GM21515 (cell line): Measurements from ENCODE around the gene ARAP1.

ENCODE experiments used
- ATAC-seq: cut with Tn5 transposase; IDR thresholded peaks from one replicate; pipeline ENCODE4 v1.9.1; 2021; ENCODE audit not compliant: unreplicated experiment

The ARAP1 gene

DNA sequence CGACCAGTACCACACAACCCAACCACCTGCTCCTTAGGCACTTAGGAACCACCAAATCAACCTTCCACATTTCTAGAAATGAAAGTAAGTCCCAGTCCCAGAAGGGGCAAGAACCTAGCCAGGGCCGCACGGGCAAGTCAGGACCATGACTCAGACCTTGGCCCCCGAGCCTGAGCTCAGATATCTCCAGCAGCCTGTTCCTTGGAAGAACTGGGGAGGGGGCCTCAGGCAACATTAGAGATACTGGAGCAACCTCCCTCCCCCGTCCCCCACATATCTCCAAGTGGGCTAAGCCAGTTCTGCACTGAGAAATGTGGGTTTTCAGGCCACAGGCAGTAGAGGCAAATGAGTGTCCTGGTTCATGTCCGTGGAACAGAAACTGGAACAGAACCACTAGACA lies 7.7 kb downstream of the ARAP1 start:
- no peak for ATAC-seq

GRCh38 chr11:72743321-72744221 lies 8.6 kb downstream of the ARAP1 start:
- ATAC-seq, result peak; percentile 40

DNA sequence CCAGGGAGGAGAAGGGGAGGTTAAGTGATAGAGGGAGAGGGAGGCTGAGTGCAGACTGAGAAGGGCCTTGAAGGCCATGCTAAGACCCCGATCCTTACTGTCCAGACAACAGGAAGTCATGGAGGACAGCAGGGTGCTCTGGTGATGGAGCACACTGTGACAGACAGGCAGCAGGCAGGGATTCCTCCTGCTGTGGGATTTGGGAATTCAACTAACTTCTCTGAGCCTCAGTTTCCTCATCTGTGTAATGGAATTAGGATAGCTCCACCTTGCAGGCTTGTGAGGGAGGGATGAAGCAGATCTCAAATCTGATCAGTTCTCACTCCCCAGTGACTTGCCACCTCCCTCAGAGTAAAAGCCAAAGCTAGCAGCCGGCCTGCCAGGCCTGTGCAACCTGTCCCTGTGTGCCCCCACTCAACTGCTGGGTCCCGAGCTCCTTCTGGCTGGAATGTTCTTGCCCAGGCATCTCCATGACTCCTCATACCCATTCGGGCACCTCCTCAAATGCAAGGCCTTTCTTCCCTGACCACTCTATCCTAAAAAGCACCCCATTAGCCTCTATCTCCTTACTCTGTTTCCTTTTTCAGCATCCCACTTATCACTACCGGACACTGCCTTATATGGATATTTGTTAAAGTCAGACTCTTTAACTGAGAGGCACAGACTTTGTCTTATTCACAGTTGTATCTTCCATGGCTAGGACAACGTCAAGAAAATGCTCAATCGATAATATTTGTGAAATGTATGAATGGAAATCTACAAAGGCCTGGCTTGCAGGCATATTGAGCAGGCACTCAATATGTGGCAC lies 9.5 kb downstream of the ARAP1 start:
- ATAC-seq, result no peak

DNA sequence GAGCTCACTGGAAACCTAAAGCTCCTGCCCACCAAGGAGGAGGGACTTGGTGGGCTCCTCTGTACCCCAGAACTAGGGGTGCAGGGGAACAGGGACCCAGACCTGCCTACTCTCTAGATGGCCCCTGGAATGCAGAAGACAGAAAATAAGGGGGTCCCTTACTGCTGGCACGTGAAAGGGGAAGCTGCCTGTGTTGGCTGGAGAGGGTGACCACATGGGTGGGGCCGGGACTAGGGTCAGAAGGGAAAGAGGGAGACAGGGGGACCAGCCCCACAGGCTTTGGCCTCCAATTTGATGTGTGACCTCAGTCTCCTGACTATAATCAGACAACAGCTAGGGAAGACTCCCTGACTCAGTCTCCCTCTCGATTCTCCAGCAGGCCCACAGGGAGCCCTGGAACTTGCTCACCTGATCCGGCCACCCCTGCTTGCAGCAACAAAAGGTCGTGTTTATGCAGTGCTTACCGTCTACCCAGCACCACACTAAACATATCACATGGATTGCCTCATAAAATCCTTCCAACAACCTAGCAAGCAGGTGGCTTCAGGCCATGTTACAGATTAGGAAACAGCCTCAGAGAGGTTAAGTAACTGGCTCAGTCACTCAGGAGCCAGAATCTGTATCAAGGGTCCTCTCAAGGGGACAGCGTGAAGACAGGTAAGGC lies 10.2 kb downstream of the ARAP1 start:
- ATAC-seq, result no peak

DNA sequence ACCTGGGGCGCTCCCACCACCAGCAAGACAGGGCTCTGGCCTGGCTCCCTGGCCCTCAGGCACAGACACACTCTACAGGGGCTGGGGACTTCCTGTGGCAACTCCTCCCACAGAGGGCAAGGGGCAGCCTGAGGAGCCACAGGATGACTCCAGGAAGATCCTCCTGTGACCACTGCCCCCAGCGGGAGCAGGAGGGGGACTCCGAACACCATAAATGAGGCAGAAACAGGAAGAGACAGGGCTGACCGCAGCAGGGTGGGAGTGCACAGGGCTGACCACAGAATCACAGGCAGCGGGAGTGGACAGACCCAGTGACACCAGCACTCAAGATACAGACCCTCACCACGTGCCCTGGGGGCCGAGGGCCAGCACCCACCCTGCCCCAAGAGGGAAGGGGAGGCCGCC lies 10.8 kb downstream of the ARAP1 start:
- no peak for ATAC-seq

DNA sequence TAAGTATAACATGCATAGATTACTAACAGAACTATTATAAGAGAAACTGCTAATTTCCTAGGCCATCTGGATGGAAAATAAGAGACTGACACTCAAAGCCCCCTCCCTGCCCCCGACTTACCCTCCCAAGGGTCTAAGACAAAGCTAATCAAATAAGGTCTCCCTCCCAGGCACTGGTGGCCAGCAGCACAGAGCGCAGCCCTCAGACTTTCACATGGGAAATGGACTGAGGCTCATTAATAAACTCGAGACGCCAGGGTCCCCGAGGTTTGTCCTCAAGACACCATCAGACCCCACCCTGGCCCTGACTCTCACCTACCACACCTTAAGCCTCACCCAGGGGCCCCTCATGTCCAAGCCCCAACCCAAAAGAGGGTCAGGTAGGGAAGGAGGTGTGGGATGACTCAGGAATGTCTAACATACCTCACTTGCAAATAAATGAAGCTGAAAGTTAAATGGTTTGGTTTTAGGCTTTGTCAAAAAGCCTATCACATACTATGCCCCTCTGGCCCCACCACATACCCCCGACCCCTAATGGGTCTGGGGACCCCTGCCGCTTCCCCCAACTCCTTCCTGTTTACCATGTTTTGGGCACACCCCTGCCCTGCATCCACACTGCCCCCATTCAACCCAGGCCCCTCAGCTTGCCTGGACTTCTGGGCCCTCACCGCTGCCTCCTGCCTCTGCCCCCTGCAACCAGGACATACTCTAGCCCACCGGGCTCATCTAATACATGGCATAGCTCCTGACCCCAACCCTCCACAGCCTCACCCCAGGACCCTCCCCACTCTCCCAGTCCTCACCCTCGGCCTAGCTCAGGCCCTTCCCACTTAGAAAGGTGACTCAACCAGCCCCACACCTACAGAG lies 11.4 kb downstream of the ARAP1 start:
- ATAC-seq, result no peak

DNA sequence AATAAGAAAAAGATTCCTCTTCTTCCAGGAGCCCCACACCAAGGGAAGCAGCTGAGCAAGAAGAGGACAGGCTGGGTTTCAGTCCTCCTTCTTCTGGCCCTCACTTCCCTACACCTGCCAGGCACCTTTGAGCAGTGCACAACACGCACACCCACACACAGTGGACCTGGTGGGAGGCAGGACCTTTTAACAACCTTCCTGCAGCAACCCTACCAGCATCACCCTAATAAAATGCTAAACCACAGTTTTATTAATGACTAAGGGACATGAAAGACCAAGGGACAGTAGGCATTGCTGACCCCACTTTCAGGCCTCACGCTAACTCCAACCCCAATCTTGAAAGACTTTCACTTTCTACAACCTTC lies 12.2 kb downstream of the ARAP1 start:
- no peak for ATAC-seq

DNA sequence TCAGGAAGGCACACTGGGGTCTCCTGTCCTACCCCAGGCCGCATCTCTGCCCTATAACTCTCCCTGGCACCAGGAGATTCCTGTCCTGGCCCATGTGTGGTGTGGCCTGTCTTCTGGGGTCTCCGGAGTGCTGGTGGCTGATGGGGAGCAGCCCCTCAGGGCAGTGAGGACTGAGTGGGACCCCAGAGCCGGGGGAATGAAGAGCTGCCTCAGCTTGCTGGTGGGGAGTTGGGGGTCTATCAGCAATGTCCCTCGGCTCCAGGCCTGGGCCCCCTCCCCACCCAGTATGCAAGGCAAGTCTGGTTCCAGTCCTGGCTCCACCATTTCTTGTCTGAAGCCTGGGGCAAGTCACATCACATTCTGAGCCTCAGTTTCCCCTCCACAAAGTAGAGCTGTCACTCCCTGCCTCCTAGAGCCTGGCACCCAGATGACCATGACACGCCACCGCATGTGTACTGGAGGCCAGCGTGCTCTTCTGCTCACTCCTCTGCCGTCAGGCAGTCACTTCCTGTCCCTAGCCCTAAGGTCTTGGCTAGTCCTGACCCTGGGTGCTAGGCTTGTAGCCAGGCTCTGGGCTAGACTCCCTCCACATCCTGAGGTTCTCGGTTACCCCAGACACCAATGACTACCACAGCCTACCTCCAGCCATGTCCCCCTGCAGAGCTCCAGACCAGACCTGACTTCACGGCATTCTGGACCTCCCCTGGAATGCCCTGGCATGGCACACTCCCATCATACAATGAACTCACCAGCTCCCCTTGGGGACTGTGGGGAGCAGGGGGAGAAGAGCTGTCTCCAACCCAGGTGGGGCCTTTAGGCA lies 12.8 kb downstream of the ARAP1 start:
- ATAC-seq, result no peak

DNA sequence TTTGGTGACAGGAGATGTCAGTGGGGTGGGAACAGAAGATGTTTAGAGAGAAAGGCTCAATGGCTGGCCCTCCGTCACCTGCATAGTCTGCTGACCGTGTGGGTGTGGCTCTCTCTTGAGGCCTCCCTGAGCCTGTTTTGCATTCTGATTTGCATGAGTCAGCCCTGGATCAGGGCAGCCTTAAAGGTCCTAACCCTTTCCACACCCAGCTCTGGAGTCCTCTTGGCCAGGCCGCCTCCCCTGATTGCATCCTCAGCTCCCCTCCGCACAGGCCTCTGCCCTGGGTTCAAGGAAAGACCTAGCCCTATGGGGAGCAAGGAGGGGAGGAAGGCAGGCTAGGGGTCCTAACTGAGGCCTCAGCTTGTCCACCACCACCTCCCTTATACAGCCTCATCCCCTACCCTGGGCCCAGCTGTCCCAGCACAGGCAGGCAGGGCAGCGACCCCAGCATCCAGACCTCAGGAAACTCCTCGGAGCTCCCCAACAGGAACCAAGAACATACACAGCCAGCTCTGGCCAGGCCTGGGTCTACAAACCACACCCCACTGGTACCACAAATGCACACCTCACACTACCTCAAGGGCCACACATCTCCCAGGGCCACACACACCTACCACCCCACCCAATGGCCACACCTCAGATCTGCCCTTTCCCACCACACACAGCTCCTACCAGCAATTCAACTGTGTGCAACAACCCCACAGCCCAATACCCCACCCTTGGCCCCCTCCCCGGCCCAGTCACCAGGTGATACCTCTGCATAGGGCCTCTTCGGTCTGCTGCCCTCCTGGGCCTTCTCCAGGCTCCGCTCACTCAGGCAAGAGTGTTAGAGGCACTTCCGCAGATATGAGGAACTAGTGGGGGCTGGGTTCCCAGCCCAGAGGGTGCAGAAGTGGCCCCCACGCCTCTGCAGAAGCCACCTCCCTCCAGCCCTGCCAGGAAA lies 13.7 kb downstream of the ARAP1 start:
- ATAC-seq, result peak; percentile 46

GRCh38 chr11:72737336-72737735 lies 14.9 kb downstream of the ARAP1 start:
- no peak for ATAC-seq

DNA sequence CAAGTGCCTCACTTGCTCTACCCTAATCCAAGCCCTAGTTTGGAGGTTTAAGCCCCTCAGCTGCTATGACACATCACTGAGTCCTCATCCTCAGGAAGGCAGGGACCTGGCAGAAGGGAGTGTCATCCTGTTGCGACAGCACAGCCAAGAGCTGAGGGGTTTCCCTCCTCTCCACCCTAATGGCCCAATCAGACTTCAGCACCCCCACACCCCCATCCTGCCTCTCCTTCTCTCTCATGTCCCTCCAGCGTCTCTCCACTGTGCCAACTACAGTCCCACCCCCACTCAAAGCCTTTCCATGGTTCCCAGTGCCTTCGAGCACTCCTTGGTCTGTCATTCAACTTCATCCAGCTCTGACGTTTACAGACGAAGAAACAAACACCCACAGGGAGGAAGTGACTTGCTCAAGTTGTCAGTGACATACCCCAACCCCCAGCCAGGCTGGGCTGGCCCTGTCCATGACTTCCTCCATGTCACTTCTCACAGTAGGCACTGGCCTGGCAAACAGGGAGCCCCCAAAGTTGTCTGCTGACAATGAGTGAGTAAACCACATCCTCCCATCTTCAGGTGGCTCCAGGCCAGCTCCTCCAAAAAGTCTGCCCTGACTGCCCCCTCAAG lies 15.6 kb downstream of the ARAP1 start:
- no peak for ATAC-seq

- no peak for ATAC-seq
These were observed 16.6 kb downstream of the ARAP1 start for GRCh38 chr11:72735495-72736027.

DNA sequence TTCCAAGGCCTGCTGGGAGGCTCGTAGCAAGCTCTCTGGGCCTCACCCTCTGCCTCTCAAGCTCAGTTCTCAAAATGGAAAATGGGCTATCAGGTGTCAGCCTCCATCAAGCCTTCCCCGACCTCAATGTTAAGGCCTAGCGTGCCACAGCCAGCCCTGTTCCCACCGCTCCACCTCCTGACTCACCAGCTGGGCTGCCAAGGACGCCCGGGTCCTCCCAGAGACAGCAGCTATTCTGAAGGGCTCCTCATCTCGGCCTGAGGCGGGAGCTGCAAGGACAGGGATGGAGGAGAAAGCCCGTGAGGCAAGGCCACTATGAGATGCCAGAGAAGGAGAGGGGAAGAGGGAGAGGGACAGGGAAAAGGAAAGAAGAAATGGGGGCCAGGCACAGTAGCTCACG lies 19.9 kb downstream of the ARAP1 start:
- no peak for ATAC-seq

DNA sequence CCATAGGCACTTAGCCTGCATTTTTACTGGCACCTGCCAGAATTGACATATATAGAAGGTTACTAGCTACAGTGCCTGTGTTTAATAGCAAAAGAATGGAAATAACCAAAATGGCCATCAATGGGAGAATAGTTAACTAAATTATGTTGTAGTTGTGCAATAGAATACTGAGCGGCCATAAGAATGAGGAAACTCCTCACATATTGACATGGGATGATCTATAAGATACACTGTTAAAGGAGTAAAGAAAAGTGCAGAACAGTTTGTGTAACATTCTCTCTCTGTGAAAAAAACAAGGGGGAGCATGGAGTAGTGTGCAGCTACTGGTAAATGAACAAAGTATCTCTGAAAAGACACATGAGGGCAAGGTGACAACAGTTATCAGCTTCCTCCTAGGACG lies 21.5 kb downstream of the ARAP1 start:
- no peak for ATAC-seq

- ATAC-seq, result no peak
These were observed 22.0 kb downstream of the ARAP1 start for GRCh38 chr11:72730243-72730642.

DNA sequence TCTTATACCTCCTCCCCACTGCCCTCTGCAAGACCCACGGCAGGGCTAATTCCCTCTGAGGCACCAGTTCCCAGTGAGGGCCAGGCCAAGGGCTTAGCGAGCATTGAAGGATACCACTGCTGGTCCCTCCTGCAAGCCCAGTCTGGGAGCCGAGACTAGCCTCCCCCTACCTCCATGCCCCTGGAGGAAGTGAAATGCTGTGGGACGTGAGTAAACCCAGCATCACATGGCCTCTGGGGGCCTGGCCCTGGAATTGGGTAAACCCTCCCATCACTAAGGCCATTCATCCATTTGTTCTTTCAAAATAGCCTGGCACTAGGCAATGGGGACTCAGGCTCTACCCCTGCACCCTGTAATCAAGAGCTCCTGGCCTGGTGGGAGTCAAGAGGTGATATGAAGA lies 24.7 kb downstream of the ARAP1 start:
- ATAC-seq, result no peak

GRCh38 chr11:72726266-72727220 lies 25.7 kb downstream of the ARAP1 start:
- ATAC-seq, result no peak
